K562 (cell line): Measurements from ENCODE around the gene IMP4. TPM values are rescaled to one million over a fixed set of nuclear protein-coding genes. Genes with fewer than 3 reads are reported as not detected.
A peak's percentile ranks its signal among the peaks of the same experiment; 100 is the strongest.

ENCODE experiments used
- EZH2 ChIP-seq: IDR thresholded peaks from 2 replicates; pipeline ENCODE4 v1.6.1; 2012; ENCODE audit warnings: low read depth, mild to moderate bottlenecking, inconsistent platforms, low read length, borderline replicate concordance
- GABPB2 ChIP-seq: fragments of 250-450 bp; sonication (Bioruptor Pico); conservative IDR thresholded peaks from 2 replicates; pipeline ENCODE4 v1.5.1; 2021; ENCODE audit warnings: mild to moderate bottlenecking
- NFE2L1 ChIP-seq: fragments of 450-650 bp; IDR thresholded peaks from 2 replicates; pipeline ENCODE4 v1.6.1; 2016; ENCODE audit warnings: missing genetic modification characterization, low read depth, mild to moderate bottlenecking, missing compliant biosample characterization, moderate library complexity, borderline replicate concordance
- NUFIP1 ChIP-seq: fragments of 450-650 bp; IDR thresholded peaks from 2 replicates; pipeline ENCODE4 v1.6.1; 2018; ENCODE audit not compliant: partially characterized antibody
- RBBP5 ChIP-seq: fragments of 200-600 bp; sonication (generic); IDR thresholded peaks from 2 replicates; pipeline ENCODE4 v1.6.1; 2012; ENCODE audit warnings: borderline replicate concordance, mild to moderate bottlenecking, low read length, control low read depth, inconsistent platforms; ENCODE audit not compliant: insufficient read depth, poor library complexity, severe bottlenecking
- SOX6 ChIP-seq: fragments of 450-650 bp; IDR thresholded peaks from 2 replicates; pipeline ENCODE4 v1.6.1; 2014; ENCODE audit warnings: mild to moderate bottlenecking
- ZNF407 ChIP-seq: fragments of 450-650 bp; IDR thresholded peaks from 2 replicates; pipeline ENCODE4 v1.6.1; 2016; ENCODE audit warnings: low read depth
- polyA plus RNA-seq, 8 experiments: library from polyadenylated mRNA; depleted of rRNA in 4 of 8; stranded (reverse) in 5 of 8; unstranded in 3 of 8; fragments of >200 nt; fragmentation: Nextera tagmentation in 2 of 8; fragmentation: Illumina TruSeq in 1 of 8; extraction: Ambion mirVana in 2 of 8; extraction: Trizol in 1 of 8; gene quantifications; 2 replicates each; pipeline versions ENCODE4 v1.2.1 to v1.2.3, GENCODE V29; 2011 to 2014; ENCODE audit warnings: inconsistent platforms in 1 of 8, missing spikeins in 1 of 8
- total RNA-seq, 7 experiments: library from RNA; depleted of rRNA in 6 of 7; stranded (reverse); fragments of >200 nt in 6 of 7; fragmentation: Illumina TruSeq in 2 of 7; extraction: Trizol in 2 of 7; gene quantifications; 2 replicates each; pipeline versions ENCODE4 v1.2.1 to v1.2.3, GENCODE V29; 2011 to 2021; ENCODE audit warnings: low replicate concordance in 1 of 7
- TF ChIP-seq, protein P1 (sequence below): fragments of 450-650 bp; IDR thresholded peaks from 2 replicates; pipeline ENCODE4 v1.6.1; 2017; ENCODE audit warnings: mild to moderate bottlenecking, moderate library complexity
- TF ChIP-seq, protein P2 (sequence below), 2 experiments: fragments of 450-650 bp in 1 of 2; IDR thresholded peaks; 2 replicates each; pipeline ENCODE4 v1.6.1; 2011 to 2017; ENCODE audit warnings: low read depth in 2 of 2, antibody characterized with exemption in 1 of 2, borderline replicate concordance in 1 of 2, low read length in 1 of 2, mild to moderate bottlenecking in 1 of 2, mixed read lengths in 1 of 2; ENCODE audit not compliant: control insufficient read depth in 1 of 2
- TF ChIP-seq, protein P3 (sequence below), 2 experiments: fragments of 200-800 bp in 1 of 2; sonication (Bioruptor generic) in 1 of 2; sonication (generic) in 1 of 2; formaldehyde crosslinking in 1 of 2; IDR thresholded peaks in 1 of 2; conservative IDR thresholded peaks in 1 of 2; 2 replicates each; pipeline versions ENCODE4 v1.5.0 to v1.6.1; 2016 to 2020; ENCODE audit warnings: missing compliant biosample characterization in 1 of 2, missing genetic modification characterization in 1 of 2, missing genetic modification reagents in 1 of 2

Gene IMP4
- total and polyA plus RNA-seq, 9 of the 15 experiments (the other 6 are each of a cell fraction or from before 2014, with no cell fraction given): 35.4 to 209 (median 100.0) TPM

DNA sequence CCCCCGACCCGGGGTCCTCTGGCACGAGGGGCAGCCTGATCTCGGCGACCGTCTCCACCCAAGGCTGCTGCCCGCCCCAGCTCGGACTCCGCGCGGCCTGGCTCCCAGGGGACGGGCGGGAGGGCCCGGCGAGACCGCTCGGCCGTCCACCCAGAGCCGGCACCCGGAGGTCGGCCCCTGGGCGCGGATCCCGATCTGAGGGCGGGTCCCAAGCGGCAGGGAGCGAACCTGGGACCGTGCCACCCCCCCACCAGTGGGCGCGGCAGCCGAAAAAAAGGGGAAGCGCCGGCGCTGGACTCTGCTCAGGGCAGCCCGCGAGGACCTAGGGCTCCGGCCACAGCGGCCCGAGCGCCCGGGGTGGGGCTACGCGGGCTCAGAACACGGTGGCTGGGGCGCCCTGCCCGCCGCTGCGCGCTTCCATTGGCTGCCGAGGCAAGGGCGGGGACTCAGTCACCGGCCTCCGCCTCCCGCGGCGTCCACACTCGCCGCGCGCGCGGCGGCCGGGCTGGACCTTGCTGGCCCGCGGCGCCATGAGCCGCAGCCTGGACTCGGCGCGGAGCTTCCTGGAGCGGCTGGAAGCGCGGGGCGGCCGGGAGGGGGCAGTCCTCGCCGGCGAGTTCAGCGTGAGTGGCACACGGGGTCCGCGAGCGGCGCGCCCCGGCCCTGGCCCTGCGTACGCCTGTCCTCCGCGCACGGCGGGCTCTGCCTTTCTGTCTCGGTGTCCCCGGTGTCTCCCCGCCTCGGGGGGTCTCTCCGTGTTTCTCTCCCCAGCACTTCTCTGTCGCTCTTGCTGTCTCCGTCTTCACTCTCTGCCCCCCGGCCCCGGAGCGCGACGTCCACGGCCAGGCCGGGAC lies 13.1 kb downstream of the IMP4 start, which contains the start of gene PTPN18 (continued):
- TF ChIP-seq NUFIP1: no peak
- no peak for TF ChIP-seq ZNF407
- no peak for TF ChIP-seq EZH2
- peak; percentile 31; the same call in 1 of the 2 replicates for TF ChIP-seq SOX6
- TF ChIP-seq NFE2L1: no peak
- no peak for TF ChIP-seq RBBP5
- TF ChIP-seq, protein P1, sequence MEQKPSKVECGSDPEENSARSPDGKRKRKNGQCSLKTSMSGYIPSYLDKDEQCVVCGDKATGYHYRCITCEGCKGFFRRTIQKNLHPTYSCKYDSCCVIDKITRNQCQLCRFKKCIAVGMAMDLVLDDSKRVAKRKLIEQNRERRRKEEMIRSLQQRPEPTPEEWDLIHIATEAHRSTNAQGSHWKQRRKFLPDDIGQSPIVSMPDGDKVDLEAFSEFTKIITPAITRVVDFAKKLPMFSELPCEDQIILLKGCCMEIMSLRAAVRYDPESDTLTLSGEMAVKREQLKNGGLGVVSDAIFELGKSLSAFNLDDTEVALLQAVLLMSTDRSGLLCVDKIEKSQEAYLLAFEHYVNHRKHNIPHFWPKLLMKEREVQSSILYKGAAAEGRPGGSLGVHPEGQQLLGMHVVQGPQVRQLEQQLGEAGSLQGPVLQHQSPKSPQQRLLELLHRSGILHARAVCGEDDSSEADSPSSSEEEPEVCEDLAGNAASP: no peak
- TF ChIP-seq, protein P2, sequence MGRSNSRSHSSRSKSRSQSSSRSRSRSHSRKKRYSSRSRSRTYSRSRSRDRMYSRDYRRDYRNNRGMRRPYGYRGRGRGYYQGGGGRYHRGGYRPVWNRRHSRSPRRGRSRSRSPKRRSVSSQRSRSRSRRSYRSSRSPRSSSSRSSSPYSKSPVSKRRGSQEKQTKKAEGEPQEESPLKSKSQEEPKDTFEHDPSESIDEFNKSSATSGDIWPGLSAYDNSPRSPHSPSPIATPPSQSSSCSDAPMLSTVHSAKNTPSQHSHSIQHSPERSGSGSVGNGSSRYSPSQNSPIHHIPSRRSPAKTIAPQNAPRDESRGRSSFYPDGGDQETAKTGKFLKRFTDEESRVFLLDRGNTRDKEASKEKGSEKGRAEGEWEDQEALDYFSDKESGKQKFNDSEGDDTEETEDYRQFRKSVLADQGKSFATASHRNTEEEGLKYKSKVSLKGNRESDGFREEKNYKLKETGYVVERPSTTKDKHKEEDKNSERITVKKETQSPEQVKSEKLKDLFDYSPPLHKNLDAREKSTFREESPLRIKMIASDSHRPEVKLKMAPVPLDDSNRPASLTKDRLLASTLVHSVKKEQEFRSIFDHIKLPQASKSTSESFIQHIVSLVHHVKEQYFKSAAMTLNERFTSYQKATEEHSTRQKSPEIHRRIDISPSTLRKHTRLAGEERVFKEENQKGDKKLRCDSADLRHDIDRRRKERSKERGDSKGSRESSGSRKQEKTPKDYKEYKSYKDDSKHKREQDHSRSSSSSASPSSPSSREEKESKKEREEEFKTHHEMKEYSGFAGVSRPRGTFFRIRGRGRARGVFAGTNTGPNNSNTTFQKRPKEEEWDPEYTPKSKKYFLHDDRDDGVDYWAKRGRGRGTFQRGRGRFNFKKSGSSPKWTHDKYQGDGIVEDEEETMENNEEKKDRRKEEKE (IDR thresholded peaks at IDR 0.05; ENCODE audit: borderline replicate concordance in 1 of 2, control insufficient read depth in 1 of 2, low read depth in 2 of 2, low read length in 1 of 2): no peak
- TF ChIP-seq, protein P3, sequence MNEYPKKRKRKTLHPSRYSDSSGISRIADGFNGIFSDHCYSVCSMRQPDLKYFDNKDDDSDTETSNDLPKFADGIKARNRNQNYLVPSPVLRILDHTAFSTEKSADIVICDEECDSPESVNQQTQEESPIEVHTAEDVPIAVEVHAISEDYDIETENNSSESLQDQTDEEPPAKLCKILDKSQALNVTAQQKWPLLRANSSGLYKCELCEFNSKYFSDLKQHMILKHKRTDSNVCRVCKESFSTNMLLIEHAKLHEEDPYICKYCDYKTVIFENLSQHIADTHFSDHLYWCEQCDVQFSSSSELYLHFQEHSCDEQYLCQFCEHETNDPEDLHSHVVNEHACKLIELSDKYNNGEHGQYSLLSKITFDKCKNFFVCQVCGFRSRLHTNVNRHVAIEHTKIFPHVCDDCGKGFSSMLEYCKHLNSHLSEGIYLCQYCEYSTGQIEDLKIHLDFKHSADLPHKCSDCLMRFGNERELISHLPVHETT (CRISPR knock-in tag; conservative IDR thresholded peaks at IDR 0.05 in 1 of 2, IDR thresholded peaks at IDR 0.05 in 1 of 2): peak in 1 of 2 experiments; percentile 59; a peak in 2 of 4 replicates
- TF ChIP-seq GABPB2 (CRISPR knock-in tag): no peak
